ENCODE data around the gene ASF1A. TPM values are rescaled to one million over a fixed set of nuclear protein-coding genes. Genes with fewer than 3 reads are reported as not detected.

Gene ASF1A
- total RNA-seq, 1 experiment from 2014 or later: 34.4 TPM

DNA sequence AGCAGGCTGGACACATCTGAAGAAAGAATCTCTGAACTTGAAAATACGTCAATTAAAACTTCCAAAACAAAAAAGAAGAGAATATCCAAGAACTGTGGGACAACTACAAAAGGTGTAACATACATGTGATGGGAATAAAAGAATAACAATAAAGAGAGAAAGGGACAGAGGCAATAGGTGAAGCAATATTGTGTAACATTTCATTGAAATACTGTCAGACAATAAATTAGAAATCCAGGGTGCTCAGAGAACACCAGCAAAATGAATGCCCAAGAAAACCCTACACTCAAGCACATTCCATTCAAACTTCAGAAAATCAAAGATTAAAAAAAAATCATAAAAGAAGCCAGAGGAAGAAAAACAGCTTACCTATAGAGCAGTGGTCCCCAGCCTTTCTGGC, 33.6 kb upstream of the ASF1A start:
- peaks cover 10 to 13% of the 10 kb centered on the region in 2 experiments; a peak in 3 of 4 replicates for H3K4me1 Mint-ChIP-seq
- TF ChIP-seq, protein P1, sequence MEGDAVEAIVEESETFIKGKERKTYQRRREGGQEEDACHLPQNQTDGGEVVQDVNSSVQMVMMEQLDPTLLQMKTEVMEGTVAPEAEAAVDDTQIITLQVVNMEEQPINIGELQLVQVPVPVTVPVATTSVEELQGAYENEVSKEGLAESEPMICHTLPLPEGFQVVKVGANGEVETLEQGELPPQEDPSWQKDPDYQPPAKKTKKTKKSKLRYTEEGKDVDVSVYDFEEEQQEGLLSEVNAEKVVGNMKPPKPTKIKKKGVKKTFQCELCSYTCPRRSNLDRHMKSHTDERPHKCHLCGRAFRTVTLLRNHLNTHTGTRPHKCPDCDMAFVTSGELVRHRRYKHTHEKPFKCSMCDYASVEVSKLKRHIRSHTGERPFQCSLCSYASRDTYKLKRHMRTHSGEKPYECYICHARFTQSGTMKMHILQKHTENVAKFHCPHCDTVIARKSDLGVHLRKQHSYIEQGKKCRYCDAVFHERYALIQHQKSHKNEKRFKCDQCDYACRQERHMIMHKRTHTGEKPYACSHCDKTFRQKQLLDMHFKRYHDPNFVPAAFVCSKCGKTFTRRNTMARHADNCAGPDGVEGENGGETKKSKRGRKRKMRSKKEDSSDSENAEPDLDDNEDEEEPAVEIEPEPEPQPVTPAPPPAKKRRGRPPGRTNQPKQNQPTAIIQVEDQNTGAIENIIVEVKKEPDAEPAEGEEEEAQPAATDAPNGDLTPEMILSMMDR (conservative IDR thresholded peaks at IDR 0.05): no peak
- Histone ChIP-seq H2BK5ac (ENCODE audit: insufficient read length, low read length) (no peak overlapping the region), H3K79me1 (ENCODE audit: insufficient read depth, low read depth, low read length, poor library complexity, severe bottlenecking) (no peaks in the 10 kb centered on the region), H3K23ac (ENCODE audit: insufficient read length, low read depth, low read length) (no peak overlapping the region), H4K8ac (replicated peaks; ENCODE audit: insufficient read length, low read depth, low read length) (no peak overlapping the region), H3K23me2 (ENCODE audit: insufficient read length, low read depth, low read length, poor library complexity, severe bottlenecking) (no peaks in the 10 kb centered on the region), H2AK5ac (ENCODE audit: insufficient read length, low read length) (no peak overlapping the region), H3K4ac (ENCODE audit: low read depth, low read length) (no peak overlapping the region), H3K27ac (ENCODE audit: insufficient read length, low read depth, low read length) (no peak overlapping the region), H2BK20ac (ENCODE audit: low read depth, low read length, poor library complexity, severe bottlenecking) (no peak overlapping the region), H3K4me1 (ENCODE audit: insufficient read depth, low read length) (no peaks in the 10 kb centered on the region; the same call in 1 of the 2 replicates), H3T11ph (ENCODE audit: low read length) (no peak overlapping the region), H3K9ac (ENCODE audit: extremely low read depth, insufficient read length, low read length) (no peak overlapping the region), H3K56ac (ENCODE audit: insufficient read length, low read depth, low read length) (no peak overlapping the region), H4K20me1 (ENCODE audit: control insufficient read depth, insufficient read depth, insufficient read length) (no peaks in the 10 kb centered on the region), H4K91ac (ENCODE audit: insufficient read length, low read depth, low read length) (no peak overlapping the region), H3K18ac (ENCODE audit: insufficient read length, low read depth, low read length) (no peak overlapping the region), H3K79me2 (ENCODE audit: insufficient read depth, low read length) (no peaks in the 10 kb centered on the region), H3K27me3 (ENCODE audit: insufficient read depth, low read length) (no peaks in the 10 kb centered on the region), H2BK15ac (ENCODE audit: low read depth, low read length) (no peak overlapping the region), H3K9me3 (ENCODE audit: control insufficient read depth, low read depth, low read length) (no peaks in the 10 kb centered on the region), H2AFZ (ENCODE audit: low read length) (no peak overlapping the region), H3K14ac (ENCODE audit: insufficient read depth, low read length) (no peak overlapping the region), H3K4me2 (ENCODE audit: insufficient read depth, insufficient read length, low read length) (no peak overlapping the region), H2BK12ac (ENCODE audit: insufficient read length, low read depth, low read length) (no peak overlapping the region), H2BK120ac (ENCODE audit: low read depth, low read length, poor library complexity, severe bottlenecking) (no peak overlapping the region), H4K5ac (ENCODE audit: insufficient read length, low read depth, low read length) (no peak overlapping the region)
- no peak overlapping the region for H3K4me3 Mint-ChIP-seq
- DNase-seq: no peak
- H3K36me3 Mint-ChIP-seq (ENCODE audit: insufficient read depth in 1 of 3, low read depth in 3 of 3): peaks cover 6 to 12% (median 8%) of the 10 kb centered on the region in 3 experiments
- H3K9me3 Mint-ChIP-seq: peaks cover 7 to 11% of the 10 kb centered on the region in 2 experiments
- WGBS (ENCODE audit: extremely low coverage, insufficient read length, low lambda C conversion rate): no CpG with 5 or more reads among the region's 1 CpG
- no peak overlapping the region for H3K27ac Mint-ChIP-seq
- no peaks in the 10 kb centered on the region for H3K27me3 Mint-ChIP-seq (ENCODE audit: low read depth)
